GM21717 (cell line): Measurements from ENCODE around the gene TGFBR1.
A peak's percentile ranks its signal among the peaks of the same experiment; 100 is the strongest.

Experiments
- ATAC-seq: cut with Tn5 transposase; IDR thresholded peaks from one replicate; pipeline ENCODE4 v1.9.1; 2021; ENCODE audit warnings: mild to moderate bottlenecking, moderate library complexity; ENCODE audit not compliant: unreplicated experiment

TGFBR1 gene

GRCh38 chr9:99104459-99105151 lies at the start of gene TGFBR1:
Gene TGFBR1 (plus strand): TSS chr9:99105113. CDS start chr9:99105206, 93 bp downstream.
- ATAC-seq: peak; percentile 83

GRCh38 chr9:99055384-99055783 lies 49.5 kb upstream of the TGFBR1 start:
- no peak for ATAC-seq

- no peak for ATAC-seq
Measured at GRCh38 chr9:99056186-99056585, 48.7 kb upstream of the TGFBR1 start.

GRCh38 chr9:99056886-99057664 lies 47.8 kb upstream of the TGFBR1 start:
- no peak for ATAC-seq

- peak; percentile 89 for ATAC-seq
Measured at GRCh38 chr9:99057665-99058625, 47.0 kb upstream of the TGFBR1 start.

GRCh38 chr9:99058964-99059921 lies 45.7 kb upstream of the TGFBR1 start:
- peak; percentile 67 for ATAC-seq

GRCh38 chr9:99060621-99061020 lies 44.3 kb upstream of the TGFBR1 start:
- no peak for ATAC-seq

- ATAC-seq: no peak
Measured at GRCh38 chr9:99062549-99062948, 42.4 kb upstream of the TGFBR1 start.

- no peak for ATAC-seq
Measured at GRCh38 chr9:99063522-99063921, 41.4 kb upstream of the TGFBR1 start.

- ATAC-seq: no peak
Measured at GRCh38 chr9:99066571-99066970, 38.3 kb upstream of the TGFBR1 start.

- no peak for ATAC-seq
Measured at GRCh38 chr9:99069075-99069474, 35.8 kb upstream of the TGFBR1 start.

GRCh38 chr9:99069546-99069945 lies 35.4 kb upstream of the TGFBR1 start:
- ATAC-seq: no peak

GRCh38 chr9:99070681-99071080 lies 34.2 kb upstream of the TGFBR1 start:
- ATAC-seq: no peak

- ATAC-seq: no peak
Measured at GRCh38 chr9:99071313-99072039, 33.4 kb upstream of the TGFBR1 start.

- ATAC-seq: no peak
Measured at GRCh38 chr9:99072040-99072394, 32.9 kb upstream of the TGFBR1 start.

- no peak for ATAC-seq
Measured at GRCh38 chr9:99073347-99073746, 31.6 kb upstream of the TGFBR1 start.

- no peak for ATAC-seq
Measured at GRCh38 chr9:99073985-99074901, 30.7 kb upstream of the TGFBR1 start.

GRCh38 chr9:99074902-99075245 lies 30.0 kb upstream of the TGFBR1 start:
- no peak for ATAC-seq
